Spinal cord (tissue), 10 donors: Measurements from ENCODE around the gene TADA2A. TPM values are rescaled to one million over a fixed set of nuclear protein-coding genes. Genes with fewer than 3 reads are reported as not detected.
"Not testable (repeated sequence)": the region's sequence is repeated elsewhere in the genome, so short reads cannot be mapped to it uniquely, and the experiment has no call there.

Experiments used
- DNase-seq, 6 donors: peaks; one replicate each; pipeline versions ENCODE4 v3.0.0 to v3.0.0-alpha.2; 2013 to 2015; ENCODE audit warnings: low spot score in 6 of 6, low read depth in 4 of 6
- H3K27ac ChIP-seq: one replicate; pipeline ENCODE4 v1.5.1; 2013; ENCODE audit warnings: low read depth, low read length, control low read depth
- H3K27me3 ChIP-seq: one replicate; pipeline ENCODE4 v1.6.1; 2013; ENCODE audit warnings: low read length; ENCODE audit not compliant: control insufficient read depth, insufficient read depth
- H3K36me3 ChIP-seq: one replicate; pipeline ENCODE4 v1.6.1; 2013; ENCODE audit warnings: low read length; ENCODE audit not compliant: control insufficient read depth, insufficient read depth
- H3K4me1 ChIP-seq: one replicate; pipeline ENCODE4 v1.6.1; 2013; ENCODE audit warnings: low read length; ENCODE audit not compliant: control insufficient read depth, insufficient read depth
- H3K4me3 ChIP-seq: one replicate; pipeline ENCODE4 v1.5.1; 2013; ENCODE audit warnings: low read depth, low read length, control low read depth
- H3K9me3 ChIP-seq: one replicate; pipeline ENCODE4 v1.6.1; 2013; ENCODE audit warnings: low read length; ENCODE audit not compliant: control insufficient read depth, insufficient read depth
- WGBS: methylation state at CpG from one replicate; pipeline ENCODE4 v1.1.5; 2013; ENCODE audit warnings: missing lambda C conversion rate; ENCODE audit not compliant: insufficient coverage; 5-methylcytosine and 5-hydroxymethylcytosine counted together
- polyA plus RNA-seq, 2 donors: library from polyadenylated mRNA; unstranded; fragments of 120-200 nt; gene quantifications; one replicate each; pipeline ENCODE4 v1.2.1, GENCODE V29; 2013; ENCODE audit not compliant: insufficient read length in 2 of 2
- total RNA-seq, 2 donors: library from RNA; depleted of rRNA in 1 of 2; stranded (reverse); fragments of 120-200 nt in 1 of 2; fragments of >200 nt in 1 of 2; gene quantifications; one replicate each; pipeline versions ENCODE4 v1.2.3 to v1.2.4, GENCODE V29; 2013 to 2014
- donor health status: healthy.

The TADA2A gene
- total and polyA plus RNA-seq, 4 donors = 24.8 to 40.0 (median 28.5) TPM

DNA sequence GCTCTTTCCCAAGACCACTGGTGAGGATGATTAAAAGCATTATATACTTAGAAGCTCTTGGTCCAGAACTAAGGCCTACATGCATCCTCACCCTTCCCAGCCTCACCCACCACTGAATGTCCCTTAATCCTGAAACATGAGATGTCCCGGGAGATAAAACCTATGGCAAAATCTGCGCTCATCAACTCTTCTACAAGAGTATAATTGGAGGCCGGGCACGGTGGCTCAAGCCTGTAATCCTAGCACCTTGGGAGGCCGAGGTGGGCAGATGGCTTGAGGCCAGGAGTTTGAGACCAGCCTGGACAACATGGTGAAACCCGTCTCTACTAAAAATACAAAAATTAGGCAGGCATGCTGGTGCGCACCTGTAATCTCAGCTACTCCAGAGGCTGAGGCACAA is 13.3 kb upstream of the TADA2A start:
- H3K4me1 ChIP-seq = no peaks in the 10 kb centered on the region
- no peak for DNase-seq
- 92% methylated on average over 7 of the region's 7 CpGs for WGBS
- no peak overlapping the region for H3K4me3 ChIP-seq
- no peaks in the 10 kb centered on the region for H3K27me3 ChIP-seq
- H3K36me3 ChIP-seq = no peaks in the 10 kb centered on the region
- no peaks in the 10 kb centered on the region for H3K9me3 ChIP-seq
- no peak overlapping the region for H3K27ac ChIP-seq

GRCh38 chr17:37399265-37399803 is 7.4 kb upstream of the TADA2A start:
- Histone ChIP-seq H3K36me3 (no peaks in the 10 kb centered on the region), H3K27ac (no peak overlapping the region), H3K4me3 (no peak overlapping the region), H3K27me3 (no peaks in the 10 kb centered on the region), H3K4me1 (no peaks in the 10 kb centered on the region), H3K9me3 (no peaks in the 10 kb centered on the region)
- no peak for DNase-seq
- WGBS = 94% methylated on average over 3 of the region's 5 CpGs

DNA sequence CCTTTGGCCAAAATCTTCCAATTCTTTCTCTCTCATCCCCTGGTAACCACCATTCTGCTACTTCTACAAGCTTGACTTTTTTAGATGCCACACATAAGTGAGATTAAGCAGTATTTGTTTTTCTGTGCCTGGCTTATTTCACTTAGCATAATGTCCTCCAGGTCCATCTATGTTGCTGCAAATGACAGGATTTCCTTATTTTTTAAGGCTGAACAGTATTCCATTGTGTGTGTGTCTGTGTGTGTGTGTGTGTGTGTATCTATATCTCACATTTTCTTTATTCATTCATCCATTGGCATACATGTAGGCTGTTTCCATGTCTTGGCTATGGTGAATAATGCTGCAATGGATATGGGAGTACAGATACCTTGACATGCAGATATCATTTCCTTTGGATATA is 6.2 kb upstream of the TADA2A start:
- no peak overlapping the region for H3K4me3 ChIP-seq
- H3K27me3 ChIP-seq = no peaks in the 10 kb centered on the region
- no peak for DNase-seq
- H3K9me3 ChIP-seq = no peaks in the 10 kb centered on the region
- no peaks in the 10 kb centered on the region for H3K36me3 ChIP-seq
- H3K27ac ChIP-seq = no peak overlapping the region
- peaks cover 2% of the 10 kb centered on the region for H3K4me1 ChIP-seq

- not testable (repeated sequence) for H3K27me3 ChIP-seq, H3K27ac ChIP-seq, DNase-seq, H3K9me3 ChIP-seq, H3K36me3 ChIP-seq
- Histone ChIP-seq H3K4me1 (peaks cover 14% of the 10 kb centered on the region), H3K4me3 (peak overlapping the region; percentile 87)
- no CpG with 5 or more reads among the region's 14 CpGs for WGBS
Observed at GRCh38 chr17:37405522-37405921, 1.2 kb upstream of the TADA2A start.

- WGBS = 0% methylated on average over 18 of the region's 21 CpGs
- Histone ChIP-seq H3K27me3 (no peaks in the 10 kb centered on the region), H3K36me3 (peaks cover 5% of the 10 kb centered on the region), H3K4me3 (peak overlapping the region; percentile 87), H3K9me3 (no peaks in the 10 kb centered on the region), H3K4me1 (peaks cover 14% of the 10 kb centered on the region), H3K27ac (peak overlapping the region; percentile 89)
- DNase-seq = peak in 3 of 6 donors; percentile 0 to 33 (median 5)
Observed at GRCh38 chr17:37405955-37406634, 591 bp upstream of the TADA2A start.

DNA sequence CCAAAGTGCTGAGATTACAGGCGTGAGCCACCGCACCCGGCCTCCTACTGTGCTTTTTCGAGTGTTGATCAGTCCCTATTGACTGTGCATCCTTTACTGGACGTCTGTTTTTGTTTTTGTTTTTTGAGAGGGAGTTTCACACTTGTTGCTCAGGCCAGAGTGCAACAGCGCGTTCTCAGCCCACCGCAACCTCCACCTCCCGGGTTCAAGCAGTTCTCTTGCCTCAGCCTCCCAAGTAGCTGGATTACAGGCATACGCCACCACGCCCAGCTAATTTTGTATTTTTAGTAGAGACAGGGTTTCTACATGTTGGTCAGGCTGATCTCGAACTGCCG is 1.4 kb downstream of the TADA2A start:
- not testable (repeated sequence) for DNase-seq, H3K9me3 ChIP-seq, H3K27me3 ChIP-seq, H3K27ac ChIP-seq, H3K4me3 ChIP-seq
- Histone ChIP-seq H3K4me1 (peaks cover 14% of the 10 kb centered on the region), H3K36me3 (peaks cover 15% of the 10 kb centered on the region)
- WGBS = 95% methylated on average over 8 of the region's 13 CpGs

GRCh38 chr17:37410357-37410756 is 3.7 kb downstream of the TADA2A start:
- Histone ChIP-seq H3K9me3 (no peaks in the 10 kb centered on the region), H3K27ac (no peak overlapping the region), H3K27me3 (no peaks in the 10 kb centered on the region), H3K36me3 (peaks cover 21% of the 10 kb centered on the region), H3K4me1 (peaks cover 14% of the 10 kb centered on the region), H3K4me3 (no peak overlapping the region)
- 100% methylated on average over 3 of the region's 3 CpGs for WGBS
- no peak for DNase-seq

DNA sequence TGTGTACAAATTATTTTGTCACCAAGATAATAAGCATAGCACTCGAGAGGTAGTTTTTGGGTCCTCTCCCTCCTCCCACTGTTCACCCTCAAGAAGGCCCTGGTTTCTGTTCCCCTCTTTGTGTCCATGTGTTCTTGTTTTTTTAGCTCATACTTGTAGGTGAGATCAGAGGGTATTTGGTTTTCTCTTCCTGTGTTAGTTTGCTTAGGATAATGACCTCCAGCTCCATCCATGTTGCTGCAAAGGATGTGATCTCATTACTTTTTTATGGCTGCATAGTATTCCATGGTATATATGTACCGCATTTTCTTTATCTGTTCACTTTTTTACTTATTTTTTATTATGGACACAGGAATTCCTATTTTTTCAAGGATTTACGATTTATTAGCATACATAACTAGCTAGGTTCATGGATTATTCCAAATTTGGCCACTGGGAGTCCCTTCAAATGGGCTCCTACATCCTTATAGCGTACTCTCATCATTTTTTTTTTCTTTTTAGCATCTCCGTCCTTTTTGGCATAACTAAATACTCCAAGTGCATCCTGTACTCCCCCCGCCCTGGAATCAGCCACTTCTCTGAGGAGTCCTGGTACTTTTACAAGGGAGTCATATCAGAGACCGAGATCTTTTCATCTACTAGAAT is 7.3 kb downstream of the TADA2A start:
- peaks cover 26% of the 10 kb centered on the region for H3K36me3 ChIP-seq
- no peak overlapping the region for H3K4me3 ChIP-seq
- no peaks in the 10 kb centered on the region for H3K27me3 ChIP-seq
- no peak for DNase-seq
- H3K9me3 ChIP-seq = no peaks in the 10 kb centered on the region
- no peaks in the 10 kb centered on the region for H3K4me1 ChIP-seq
- no peak overlapping the region for H3K27ac ChIP-seq
- WGBS = 100% methylated on average over 1 of the region's 7 CpGs

- Histone ChIP-seq H3K27ac (no peak overlapping the region), H3K36me3 (peaks cover 31% of the 10 kb centered on the region)
- 80% methylated on average over 1 of the region's 2 CpGs for WGBS
Observed at GRCh38 chr17:37417852-37418251, 11.2 kb downstream of the TADA2A start.

More at GRCh38 chr17:37417852-37418251, 11.2 kb downstream of the TADA2A start:
- Histone ChIP-seq H3K9me3 (no peaks in the 10 kb centered on the region), H3K4me3 (no peak overlapping the region), H3K4me1 (no peaks in the 10 kb centered on the region), H3K27me3 (no peaks in the 10 kb centered on the region)
- DNase-seq = no peak
